ENCODE results near the gene AHDC1.

GRCh38 chr1:27592931-27593677 is 10.8 kb downstream of the AHDC1 start:
- TF ChIP-seq CTCF (IDR thresholded peaks at IDR 0.05) (no peak), POLR2A (IDR thresholded peaks at IDR 0.05) (no peak)
